Gastroesophageal sphincter (tissue), 4 donors: ENCODE results near the gene ARHGAP27. TPM values are rescaled to one million over a fixed set of nuclear protein-coding genes. Genes with fewer than 3 reads are reported as not detected.

Source experiments
- ATAC-seq: fragments of 150-250 bp; one replicate; pipeline ENCODE4 v1.9.1; 2016; ENCODE audit warnings: mild to moderate bottlenecking, moderate library complexity
- H3K27ac ChIP-seq, 4 donors: fragments of 200-600 bp; sonication (generic) in 3 of 4; 1 replicate in 3 of 4; 2 replicates in 1 of 4; pipeline ENCODE4 v1.5.1; 2016 to 2019
- H3K27me3 ChIP-seq: fragments of 200-600 bp; sonication (generic); one replicate; pipeline ENCODE4 v1.5.1; 2019
- H3K36me3 ChIP-seq, 2 donors: fragments of 200-600 bp; sonication (generic); one replicate each; pipeline ENCODE4 v1.5.1; 2019; ENCODE audit warnings: control low read depth in 1 of 2
- H3K4me1 ChIP-seq, 3 donors: fragments of 200-600 bp; sonication (generic); 1 replicate in 2 of 3; 2 replicates in 1 of 3; pipeline ENCODE4 v1.5.1; 2016 to 2019; ENCODE audit warnings: control low read depth in 2 of 3
- H3K4me3 ChIP-seq, 2 donors: fragments of 200-600 bp; sonication (generic); one replicate each; pipeline ENCODE4 v1.5.1; 2019; ENCODE audit warnings: mild to moderate bottlenecking in 1 of 2, moderate library complexity in 1 of 2
- H3K9me3 ChIP-seq, 3 donors: fragments of 200-600 bp; sonication (generic); one replicate each; pipeline ENCODE4 v1.5.1; 2017 to 2019; ENCODE audit warnings: control low read depth in 2 of 3
- EP300 ChIP-seq: sonication (generic); formaldehyde crosslinking; IDR thresholded peaks from one replicate; pipeline ENCODE4 v1.6.1; 2017; ENCODE audit warnings: antibody characterized with exemption, mild to moderate bottlenecking
- POLR2A ChIP-seq, 2 donors: fragments of 450-650 bp; IDR thresholded peaks; one replicate each; pipeline ENCODE4 v1.6.1; 2017; ENCODE audit warnings: antibody characterized with exemption in 2 of 2, mild to moderate bottlenecking in 2 of 2, moderate library complexity in 1 of 2
- POLR2AphosphoS5 ChIP-seq: sonication (generic); formaldehyde crosslinking; IDR thresholded peaks from one replicate; pipeline ENCODE4 v1.6.1; 2017; ENCODE audit warnings: antibody characterized with exemption
- WGBS, 2 donors: methylation state at CpG; one replicate each; pipeline ENCODE4 v1.1.5; 2018; ENCODE audit warnings: low coverage in 1 of 2; 5-methylcytosine and 5-hydroxymethylcytosine counted together
- total RNA-seq, 4 donors: library from RNA; depleted of rRNA; stranded (reverse); fragments of >200 nt; gene quantifications; one replicate each; pipeline ENCODE4 v1.1.0, GENCODE V29; 2016
- TF ChIP-seq, protein P1 (sequence below), 4 experiments: fragments of 200-600 bp in 2 of 4; fragments of 450-650 bp in 2 of 4; sonication (generic) in 1 of 4; IDR thresholded peaks; one replicate each; pipeline ENCODE4 v1.5.1; 2017 to 2019; ENCODE audit warnings: antibody characterized with exemption in 4 of 4, mild to moderate bottlenecking in 2 of 4, moderate library complexity in 2 of 4

The ARHGAP27 gene
- total RNA-seq, 4 donors from 2014 or later: 11.6 to 18.1 (median 12.8) TPM

DNA sequence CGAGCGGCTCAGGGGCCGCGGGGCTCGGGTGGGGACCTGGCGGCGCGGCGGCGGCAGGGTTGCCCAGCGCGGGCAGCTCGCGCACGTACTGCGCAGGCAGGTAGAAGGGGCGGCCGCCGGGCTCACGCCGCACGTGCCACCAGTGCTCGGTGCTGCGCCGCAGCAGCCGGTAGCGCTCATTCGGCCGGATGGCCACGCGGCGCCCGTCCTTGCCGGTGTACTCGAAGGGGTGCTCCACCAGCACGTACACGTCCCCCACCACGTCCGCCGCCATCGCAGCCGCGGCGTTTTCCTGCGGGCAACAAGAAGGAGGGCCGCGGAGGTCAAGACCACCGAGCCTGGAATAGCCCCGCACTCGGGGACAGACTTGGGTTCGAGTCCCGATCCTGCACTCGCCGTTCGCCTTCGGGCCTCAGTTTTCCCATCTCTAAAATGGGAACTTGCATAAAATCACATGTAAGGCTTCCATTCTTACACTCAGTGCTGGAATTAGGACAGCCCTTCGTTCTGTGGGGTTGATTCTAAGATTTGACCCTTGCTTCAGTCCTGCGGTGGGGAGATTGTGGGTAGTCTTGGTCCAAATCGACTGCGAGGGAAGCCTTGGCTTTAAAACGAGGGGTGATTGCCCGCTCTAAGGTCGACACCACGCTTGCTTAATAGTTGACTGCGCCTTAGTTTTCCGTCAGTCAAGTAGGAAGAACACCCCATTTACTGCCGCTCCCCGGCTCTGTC lies 2.5 kb downstream of the ARHGAP27 start:
- peaks cover 0 to 60% (median 43%) of the 10 kb centered on the region in 3 donors for H3K4me1 ChIP-seq
- 29% methylated on average over 9 of the region's 68 CpGs; no CpG with 5 or more reads in 1 of the 2 donors for WGBS, 2 donors
- no peak for ATAC-seq
- TF ChIP-seq POLR2A (IDR thresholded peaks at IDR 0.05) (no peak), POLR2AphosphoS5 (no peak), EP300 (no peak)
- TF ChIP-seq, protein P1, sequence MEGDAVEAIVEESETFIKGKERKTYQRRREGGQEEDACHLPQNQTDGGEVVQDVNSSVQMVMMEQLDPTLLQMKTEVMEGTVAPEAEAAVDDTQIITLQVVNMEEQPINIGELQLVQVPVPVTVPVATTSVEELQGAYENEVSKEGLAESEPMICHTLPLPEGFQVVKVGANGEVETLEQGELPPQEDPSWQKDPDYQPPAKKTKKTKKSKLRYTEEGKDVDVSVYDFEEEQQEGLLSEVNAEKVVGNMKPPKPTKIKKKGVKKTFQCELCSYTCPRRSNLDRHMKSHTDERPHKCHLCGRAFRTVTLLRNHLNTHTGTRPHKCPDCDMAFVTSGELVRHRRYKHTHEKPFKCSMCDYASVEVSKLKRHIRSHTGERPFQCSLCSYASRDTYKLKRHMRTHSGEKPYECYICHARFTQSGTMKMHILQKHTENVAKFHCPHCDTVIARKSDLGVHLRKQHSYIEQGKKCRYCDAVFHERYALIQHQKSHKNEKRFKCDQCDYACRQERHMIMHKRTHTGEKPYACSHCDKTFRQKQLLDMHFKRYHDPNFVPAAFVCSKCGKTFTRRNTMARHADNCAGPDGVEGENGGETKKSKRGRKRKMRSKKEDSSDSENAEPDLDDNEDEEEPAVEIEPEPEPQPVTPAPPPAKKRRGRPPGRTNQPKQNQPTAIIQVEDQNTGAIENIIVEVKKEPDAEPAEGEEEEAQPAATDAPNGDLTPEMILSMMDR (IDR thresholded peaks at IDR 0.05): no peak
- H3K4me3 ChIP-seq: peak overlapping the region in 1 of 2 donors; percentile 53
- H3K27ac ChIP-seq: no peak overlapping the region
- H3K9me3 ChIP-seq: no peaks in the 10 kb centered on the region
- peaks cover 0 to 17% of the 10 kb centered on the region in 2 donors for H3K36me3 ChIP-seq
- H3K27me3 ChIP-seq: peaks cover 85% of the 10 kb centered on the region

DNA sequence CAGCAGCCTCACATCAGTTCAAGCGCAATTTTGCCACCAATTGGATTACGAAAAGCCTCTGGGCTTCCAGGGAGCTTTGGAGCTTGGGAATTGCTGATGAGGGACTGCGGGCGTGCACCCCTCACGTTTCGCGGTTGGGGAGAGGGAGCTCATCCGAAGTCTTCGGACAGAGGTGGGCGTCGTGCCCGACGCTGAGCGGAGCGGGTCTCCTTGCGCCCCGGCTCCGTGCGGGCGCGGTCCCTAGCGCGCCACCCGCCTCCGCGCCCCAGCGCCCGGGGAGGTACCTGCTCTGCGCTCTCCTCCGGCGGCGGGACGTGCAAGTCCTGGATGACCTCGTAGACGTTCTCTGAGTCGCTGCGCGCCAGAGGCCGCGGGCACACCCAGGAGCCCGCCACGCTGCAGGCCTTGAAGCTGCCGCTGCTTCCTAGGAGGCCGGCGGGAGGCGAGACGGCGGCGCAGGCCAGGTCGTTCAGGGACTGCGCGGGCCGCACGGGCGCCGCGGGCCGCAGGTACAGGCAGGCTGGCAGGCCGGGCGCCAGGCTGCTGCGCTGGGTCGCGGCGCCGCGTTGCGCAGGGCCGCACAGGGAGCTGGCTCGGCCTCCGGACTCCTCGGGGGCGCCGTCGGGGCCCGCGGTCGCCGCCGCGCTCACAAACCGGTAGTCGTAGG lies 3.2 kb downstream of the ARHGAP27 start:
- no peak for ATAC-seq
- Histone ChIP-seq H3K4me3 (no peak overlapping the region), H3K9me3 (no peaks in the 10 kb centered on the region), H3K27ac (no peak overlapping the region), H3K36me3 (peaks cover 0 to 10% of the 10 kb centered on the region in 2 donors), H3K4me1 (peaks cover 0 to 60% (median 43%) of the 10 kb centered on the region in 3 donors), H3K27me3 (peaks cover 88% of the 10 kb centered on the region)
- no peak for TF ChIP-seq POLR2A (IDR thresholded peaks at IDR 0.05)
- TF ChIP-seq, protein P1 (IDR thresholded peaks at IDR 0.05): no peak
- TF ChIP-seq POLR2AphosphoS5: no peak
- no peak for TF ChIP-seq EP300
- WGBS, 2 donors: 20% methylated on average over 1 of the region's 82 CpGs; no CpG with 5 or more reads in 1 of the 2 donors

DNA sequence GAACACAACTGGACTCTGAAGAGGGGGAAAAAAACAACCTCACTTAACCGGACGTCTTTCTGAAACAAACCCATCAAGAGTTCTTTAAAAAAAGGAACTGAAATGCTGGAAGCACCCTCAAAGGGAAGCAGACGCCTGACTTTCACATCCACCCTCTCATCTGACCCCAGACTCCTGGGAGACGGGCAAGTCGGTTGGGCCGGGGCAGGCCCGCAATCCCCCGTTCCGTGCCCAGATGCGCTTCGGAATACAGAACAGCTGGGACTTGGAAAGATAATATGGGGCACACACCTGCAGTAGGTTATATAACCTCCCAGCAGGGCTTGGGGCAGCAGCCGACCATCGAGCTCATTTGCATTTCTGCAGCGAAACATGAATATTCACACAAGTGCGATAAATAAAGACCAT lies 3.7 kb downstream of the ARHGAP27 start:
- Histone ChIP-seq H3K4me3 (no peak overlapping the region), H3K4me1 (peaks cover 0 to 60% (median 43%) of the 10 kb centered on the region in 3 donors), H3K9me3 (no peaks in the 10 kb centered on the region), H3K27ac (no peak overlapping the region), H3K36me3 (peaks cover 0 to 5% of the 10 kb centered on the region in 2 donors), H3K27me3 (peaks cover 87% of the 10 kb centered on the region)
- 15 to 23% methylated on average over 10 to 11 of the region's 15 CpGs for WGBS, 2 donors
- no peak for TF ChIP-seq POLR2AphosphoS5
- TF ChIP-seq, protein P1 (IDR thresholded peaks at IDR 0.05): no peak
- TF ChIP-seq EP300: no peak
- TF ChIP-seq POLR2A (IDR thresholded peaks at IDR 0.05): no peak
- ATAC-seq: no peak

DNA sequence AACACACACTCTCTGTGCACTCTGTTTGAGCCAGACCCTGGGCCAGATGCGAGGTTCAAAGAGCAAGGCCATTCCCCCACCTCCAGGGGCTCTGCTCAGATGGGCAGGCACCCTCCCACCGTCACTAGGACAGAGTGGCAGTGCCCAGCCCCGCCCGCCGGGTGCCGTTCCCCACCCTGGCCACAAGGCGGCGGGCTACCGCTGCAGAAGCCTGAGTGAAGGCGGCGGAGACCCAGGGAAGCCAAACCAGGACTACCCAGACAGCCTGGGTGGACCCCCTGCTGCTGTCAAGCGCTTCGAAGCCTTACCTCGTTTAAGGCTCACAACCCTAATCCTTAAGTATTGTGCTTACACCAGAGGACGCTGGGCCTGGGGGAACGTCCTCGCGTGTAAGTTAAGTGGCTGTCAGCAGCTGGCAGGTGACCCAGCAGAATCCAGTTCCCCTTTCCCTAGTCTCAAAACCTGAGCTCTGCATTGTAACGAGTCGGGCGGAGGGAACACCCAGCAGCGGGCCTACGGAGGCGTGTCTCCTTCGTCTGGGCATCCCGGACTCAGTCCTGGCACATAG lies 4.5 kb downstream of the ARHGAP27 start:
- TF ChIP-seq, protein P1 (IDR thresholded peaks at IDR 0.05): peak in 3 of 4 experiments; percentile 95 to 98 (median 96)
- no peak for TF ChIP-seq POLR2A (IDR thresholded peaks at IDR 0.05)
- WGBS, 2 donors: 6% methylated on average over 7 of the region's 26 CpGs; no CpG with 5 or more reads in 1 of the 2 donors
- H3K27ac ChIP-seq: peak overlapping the region in 1 of 4 donors; percentile 21
- peak; percentile 58 for ATAC-seq
- no peaks in the 10 kb centered on the region for H3K9me3 ChIP-seq
- H3K36me3 ChIP-seq: no peaks in the 10 kb centered on the region
- H3K27me3 ChIP-seq: peaks cover 79% of the 10 kb centered on the region
- H3K4me1 ChIP-seq: peaks cover 0 to 56% (median 42%) of the 10 kb centered on the region in 3 donors
- peak overlapping the region in 1 of 2 donors; percentile 19 for H3K4me3 ChIP-seq
